Mammary epithelial cell (primary cell): ENCODE measurements around the gene MYO1C.

Source experiments
- CTCF ChIP-seq, 2 donors: IDR thresholded peaks in 1 of 2; conservative IDR thresholded peaks in 1 of 2; 2 replicates each; pipeline ENCODE4 v1.5.1; 2011 to 2012; ENCODE audit warnings: inconsistent platforms in 2 of 2, low read length in 2 of 2, mild to moderate bottlenecking in 2 of 2, control low read depth in 1 of 2, low read depth in 1 of 2; ENCODE audit not compliant: insufficient read depth in 1 of 2; ENCODE audit errors: extremely low read depth in 1 of 2
- EZH2 ChIP-seq: IDR thresholded peaks from 2 replicates; pipeline ENCODE4 v1.6.1; 2012; ENCODE audit warnings: low read length, inconsistent platforms, borderline replicate concordance

- TF ChIP-seq CTCF (conservative IDR thresholded peaks at IDR 0.05 in 1 of 2, IDR thresholded peaks at IDR 0.05 in 1 of 2; ENCODE audit: extremely low read depth in 1 of 2, insufficient read depth in 1 of 2, low read depth in 1 of 2, low read length in 2 of 2) (no peak), EZH2 (no peak)
Observed at GRCh38 chr17:1414634-1415033, 77.9 kb downstream of the MYO1C start.
